Limb (tissue), 2 donors: ENCODE data around the gene MX1.

Source experiments
- DNase-seq, 2 donors: peaks; one replicate each; pipeline ENCODE4 v3.0.0-alpha.2; 2016; ENCODE audit errors: extremely low spot score in 2 of 2

The MX1 gene

DNA sequence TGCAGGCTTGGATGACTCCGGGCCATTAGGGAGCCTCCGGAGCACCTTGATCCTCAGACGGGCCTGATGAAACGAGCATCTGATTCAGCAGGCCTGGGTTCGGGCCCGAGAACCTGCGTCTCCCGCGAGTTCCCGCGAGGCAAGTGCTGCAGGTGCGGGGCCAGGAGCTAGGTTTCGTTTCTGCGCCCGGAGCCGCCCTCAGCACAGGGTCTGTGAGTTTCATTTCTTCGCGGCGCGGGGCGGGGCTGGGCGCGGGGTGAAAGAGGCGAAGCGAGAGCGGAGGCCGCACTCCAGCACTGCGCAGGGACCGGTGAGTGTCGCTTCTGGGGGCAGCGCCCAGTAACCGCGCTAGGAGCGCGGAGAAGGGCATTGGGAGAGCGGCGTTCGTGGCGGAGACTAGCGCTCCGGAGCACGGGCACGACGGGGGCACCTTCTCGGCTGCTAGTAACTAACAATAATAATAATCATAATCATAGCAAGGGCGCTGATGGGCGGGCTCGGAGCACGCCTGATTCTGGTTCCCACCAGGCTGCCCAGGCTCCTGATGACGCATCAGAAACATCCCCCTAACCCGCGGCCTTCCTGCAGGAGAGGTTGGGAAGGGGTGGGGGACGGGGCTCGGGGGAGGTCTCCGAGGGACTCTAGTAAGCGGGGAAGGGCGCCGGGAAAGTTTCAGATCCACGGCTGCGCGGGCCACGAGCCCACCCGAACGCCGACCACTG, at the start of gene MX1:
Gene MX1 (plus strand): TSS at position 286 of the 722 bp plus-strand sequence. CDS start 5,832 bp downstream, outside the sequence.
- DNase-seq: peak in 1 of 2 donors; percentile 75

GRCh38 chr21:41377715-41378114, 48.3 kb upstream of the MX1 start:
- no peak for DNase-seq

DNA sequence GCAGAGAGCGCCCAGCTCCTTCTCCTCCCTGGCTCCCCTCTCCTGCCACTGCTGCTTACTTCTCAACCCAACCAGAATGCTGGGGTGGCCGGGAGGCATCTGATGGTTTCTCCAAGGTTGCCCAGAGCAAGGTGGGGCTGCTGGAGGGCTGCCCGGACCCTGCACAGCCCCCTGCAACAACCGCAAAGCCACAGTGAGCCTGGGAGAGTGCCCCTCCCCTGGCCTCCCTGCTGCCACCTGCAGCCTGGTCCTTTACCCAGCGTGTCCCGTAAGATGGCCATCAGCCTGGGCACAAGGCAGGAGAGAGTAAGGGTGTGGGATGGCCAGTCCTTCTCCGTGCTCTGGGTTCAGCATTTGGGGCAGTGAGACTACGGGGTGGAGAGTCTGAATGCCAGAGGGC, 47.2 kb upstream of the MX1 start:
- no peak for DNase-seq

- DNase-seq: no peak
Measured at GRCh38 chr21:41379901-41380300, 46.1 kb upstream of the MX1 start.

GRCh38 chr21:41381731-41382130, 44.3 kb upstream of the MX1 start:
- no peak for DNase-seq

GRCh38 chr21:41387042-41387819, 38.8 kb upstream of the MX1 start:
- DNase-seq: peak in 1 of 2 donors; percentile 28

DNA sequence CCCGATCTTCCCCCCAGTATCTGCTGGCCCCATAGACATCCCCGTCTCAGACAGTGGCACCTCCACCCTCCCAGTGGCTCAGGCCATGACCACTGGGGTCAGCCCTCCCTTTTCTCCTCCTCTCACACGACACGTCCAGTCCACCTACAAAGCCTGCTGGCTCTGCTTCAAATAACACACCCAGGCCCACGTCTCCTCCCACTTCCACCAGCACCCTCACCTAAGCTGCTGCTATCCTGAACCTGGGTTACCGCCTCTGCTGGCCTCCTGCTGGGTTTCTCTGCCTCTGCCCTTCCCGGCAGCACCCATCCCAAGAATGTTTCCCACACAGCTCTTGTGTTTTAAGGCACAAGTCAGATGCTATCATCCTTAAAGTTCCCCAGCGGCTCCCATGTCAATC, 38.2 kb upstream of the MX1 start:
- no peak for DNase-seq

- DNase-seq: no peak
Measured at GRCh38 chr21:41388259-41388658, 37.8 kb upstream of the MX1 start.

- no peak for DNase-seq
Measured at GRCh38 chr21:41390043-41390639, 35.9 kb upstream of the MX1 start.

- no peak for DNase-seq
Measured at GRCh38 chr21:41393876-41394465, 32.1 kb upstream of the MX1 start.

GRCh38 chr21:41396558-41397075, 29.4 kb upstream of the MX1 start:
- no peak for DNase-seq

DNA sequence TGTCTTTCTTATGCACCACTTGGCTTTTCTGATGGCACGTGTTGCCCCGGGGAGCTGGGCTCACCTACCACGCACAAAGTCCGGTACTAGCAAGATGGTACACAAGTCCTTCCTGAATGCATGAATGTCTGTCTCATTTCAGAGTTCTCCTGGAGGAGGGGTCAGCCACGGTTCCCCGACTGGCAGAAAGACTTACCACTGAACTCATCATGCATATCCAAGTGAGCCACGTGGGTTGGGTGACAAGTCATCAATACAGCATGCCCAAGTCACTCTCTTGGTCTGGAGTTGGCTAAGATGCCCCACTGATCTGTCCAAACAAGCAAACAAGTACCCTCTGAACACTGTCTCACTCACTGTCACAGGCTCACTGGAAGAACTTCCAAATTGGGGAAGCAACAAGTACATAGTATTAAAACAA, 28.6 kb upstream of the MX1 start:
- no peak for DNase-seq

DNA sequence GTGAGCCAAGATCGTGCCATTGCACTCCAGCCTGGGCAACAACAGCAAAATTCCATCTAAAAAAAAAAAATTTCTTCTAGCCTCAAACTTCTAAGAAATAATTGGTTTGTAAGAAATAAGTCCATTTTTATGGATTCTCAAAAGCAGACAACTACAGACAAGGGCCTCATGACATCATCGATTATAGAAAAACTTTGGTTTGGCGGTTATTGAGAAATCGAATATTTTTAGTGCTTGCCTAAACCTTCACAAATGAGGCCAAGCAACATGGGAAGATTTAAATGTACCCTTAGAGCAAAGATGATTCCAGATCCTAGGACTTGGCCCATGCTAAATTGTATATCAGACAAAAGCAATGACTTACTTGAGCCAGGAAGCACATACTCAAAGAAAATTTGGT, 27.8 kb upstream of the MX1 start:
- no peak for DNase-seq

GRCh38 chr21:41398831-41399230, 27.2 kb upstream of the MX1 start:
- no peak for DNase-seq

DNA sequence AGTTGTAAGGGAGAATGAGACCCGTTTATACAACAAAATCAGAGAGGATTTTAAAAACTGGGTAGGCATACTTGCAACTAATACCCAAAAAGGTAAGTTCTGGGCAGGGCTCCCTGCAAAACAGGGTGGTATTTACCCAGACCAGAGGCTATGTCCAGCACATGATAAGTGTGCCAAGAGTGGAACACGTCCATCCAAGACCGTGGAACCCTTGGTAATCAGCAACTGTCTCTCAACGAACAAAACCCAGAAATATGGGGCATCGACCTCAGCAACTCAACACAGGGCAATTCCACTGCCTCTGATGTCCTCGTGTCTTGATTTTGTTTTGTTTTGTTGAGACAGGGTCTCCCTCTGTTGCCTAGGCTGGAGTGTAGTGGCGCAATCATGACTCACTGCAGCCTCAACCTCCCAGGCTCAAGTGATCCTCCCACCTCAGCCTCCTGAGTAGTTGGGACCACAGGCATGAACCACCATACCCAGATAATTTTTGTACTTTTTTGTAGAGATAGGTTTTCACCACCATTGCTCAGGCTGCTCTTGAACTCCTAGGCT, 26.7 kb upstream of the MX1 start:
- no peak for DNase-seq

GRCh38 chr21:41402231-41402630, 23.8 kb upstream of the MX1 start:
- no peak for DNase-seq

GRCh38 chr21:41402796-41403195, 23.2 kb upstream of the MX1 start:
- DNase-seq: no peak

DNA sequence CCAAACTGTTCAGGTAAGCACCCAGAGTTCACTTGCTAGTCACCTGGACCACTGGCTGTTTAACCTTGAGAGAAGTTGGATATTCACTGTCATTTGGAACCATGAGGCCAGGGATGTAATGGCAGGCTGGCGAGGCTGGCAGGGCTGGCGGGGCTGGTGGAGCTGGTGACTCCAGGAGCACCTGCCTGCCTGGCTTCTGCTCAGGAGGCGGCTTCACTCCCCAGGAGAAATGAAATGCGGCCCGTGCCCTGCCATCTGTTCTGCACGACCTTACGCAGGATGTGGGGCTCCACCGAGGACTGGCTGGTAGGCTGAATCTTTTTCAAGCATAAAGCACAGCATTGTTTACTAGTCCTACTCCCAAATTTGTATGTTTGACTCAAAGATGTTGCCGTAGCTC, 22.7 kb upstream of the MX1 start:
- no peak for DNase-seq

DNA sequence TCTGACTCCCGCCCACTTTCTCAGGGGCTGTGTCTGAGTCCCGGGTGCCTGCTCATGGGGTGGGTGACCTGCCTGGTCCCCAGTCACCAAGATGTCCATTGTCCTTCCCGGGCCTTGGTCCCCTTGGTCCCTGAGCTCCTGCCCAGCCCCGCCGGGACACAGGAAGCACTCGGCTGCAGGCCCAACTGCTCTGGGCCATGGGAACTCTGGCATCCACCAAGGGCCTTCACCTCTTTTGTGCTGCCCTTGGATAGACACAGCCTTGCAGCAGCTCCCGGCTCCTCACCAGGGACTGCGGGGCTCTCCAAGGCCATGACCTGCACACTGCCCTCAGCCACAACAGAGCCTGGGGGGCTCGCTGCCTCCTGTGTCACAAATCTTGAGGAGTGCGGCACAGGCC, 22.1 kb upstream of the MX1 start:
- no peak for DNase-seq

DNA sequence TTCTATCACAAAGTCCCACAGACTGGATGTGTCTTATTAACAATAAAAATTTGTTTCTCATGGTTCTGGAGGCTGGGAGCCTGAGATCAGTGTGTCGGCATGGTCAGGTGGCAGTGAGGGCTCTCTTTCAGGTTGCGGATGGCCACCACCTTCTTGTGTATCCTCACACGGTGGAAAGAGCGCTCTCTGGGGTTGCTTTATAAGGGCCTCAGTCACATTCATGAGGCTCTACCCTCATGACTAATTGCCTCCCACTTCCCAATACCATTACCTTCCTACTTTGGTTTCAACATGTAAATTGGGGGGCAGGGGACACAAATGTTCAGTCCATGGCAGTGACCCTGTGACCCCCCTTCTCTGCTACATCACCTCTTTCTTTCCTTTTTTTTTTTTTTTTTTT, 20.7 kb upstream of the MX1 start:
- DNase-seq: no peak

GRCh38 chr21:41406340-41406739, 19.7 kb upstream of the MX1 start:
- DNase-seq: no peak
